ENCODE measurements around the gene NECTIN1.

NECTIN1 gene

GRCh38 chr11:119776031-119776636 is 47.1 kb upstream of the NECTIN1 start:
- Histone ChIP-seq H3K27me3 (ENCODE audit: low read depth, low read length) (no peaks in the 10 kb centered on the region), H3K9ac (ENCODE audit: low read length) (no peak overlapping the region), H3K9me3 (ENCODE audit: insufficient read depth, low read length) (no peaks in the 10 kb centered on the region), H3K4me2 (ENCODE audit: low read length) (no peak overlapping the region), H4K20me1 (ENCODE audit: insufficient read depth, low read length) (peaks cover 76% of the 10 kb centered on the region), H3K4me1 (ENCODE audit: low read length) (peaks cover under 1% of the 10 kb centered on the region; the same call in 1 of the 2 replicates), H3K79me2 (ENCODE audit: low read length) (no peaks in the 10 kb centered on the region; the same call in 1 of the 2 replicates), H3K36me3 (replicated peaks; ENCODE audit: low read depth, low read length) (peaks cover 20% of the 10 kb centered on the region), H3K4me3 (ENCODE audit: low read length) (no peak overlapping the region), H2AFZ (ENCODE audit: low read depth, low read length) (no peak overlapping the region), H3K27ac (ENCODE audit: low read length) (no peak overlapping the region)
- TF ChIP-seq, protein P1, sequence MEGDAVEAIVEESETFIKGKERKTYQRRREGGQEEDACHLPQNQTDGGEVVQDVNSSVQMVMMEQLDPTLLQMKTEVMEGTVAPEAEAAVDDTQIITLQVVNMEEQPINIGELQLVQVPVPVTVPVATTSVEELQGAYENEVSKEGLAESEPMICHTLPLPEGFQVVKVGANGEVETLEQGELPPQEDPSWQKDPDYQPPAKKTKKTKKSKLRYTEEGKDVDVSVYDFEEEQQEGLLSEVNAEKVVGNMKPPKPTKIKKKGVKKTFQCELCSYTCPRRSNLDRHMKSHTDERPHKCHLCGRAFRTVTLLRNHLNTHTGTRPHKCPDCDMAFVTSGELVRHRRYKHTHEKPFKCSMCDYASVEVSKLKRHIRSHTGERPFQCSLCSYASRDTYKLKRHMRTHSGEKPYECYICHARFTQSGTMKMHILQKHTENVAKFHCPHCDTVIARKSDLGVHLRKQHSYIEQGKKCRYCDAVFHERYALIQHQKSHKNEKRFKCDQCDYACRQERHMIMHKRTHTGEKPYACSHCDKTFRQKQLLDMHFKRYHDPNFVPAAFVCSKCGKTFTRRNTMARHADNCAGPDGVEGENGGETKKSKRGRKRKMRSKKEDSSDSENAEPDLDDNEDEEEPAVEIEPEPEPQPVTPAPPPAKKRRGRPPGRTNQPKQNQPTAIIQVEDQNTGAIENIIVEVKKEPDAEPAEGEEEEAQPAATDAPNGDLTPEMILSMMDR (IDR thresholded peaks at IDR 0.05; ENCODE audit: low read depth, low read length) = no peak
- no peak for TF ChIP-seq EZH2phosphoT487 (IDR thresholded peaks at IDR 0.05; ENCODE audit: low read depth)

DNA sequence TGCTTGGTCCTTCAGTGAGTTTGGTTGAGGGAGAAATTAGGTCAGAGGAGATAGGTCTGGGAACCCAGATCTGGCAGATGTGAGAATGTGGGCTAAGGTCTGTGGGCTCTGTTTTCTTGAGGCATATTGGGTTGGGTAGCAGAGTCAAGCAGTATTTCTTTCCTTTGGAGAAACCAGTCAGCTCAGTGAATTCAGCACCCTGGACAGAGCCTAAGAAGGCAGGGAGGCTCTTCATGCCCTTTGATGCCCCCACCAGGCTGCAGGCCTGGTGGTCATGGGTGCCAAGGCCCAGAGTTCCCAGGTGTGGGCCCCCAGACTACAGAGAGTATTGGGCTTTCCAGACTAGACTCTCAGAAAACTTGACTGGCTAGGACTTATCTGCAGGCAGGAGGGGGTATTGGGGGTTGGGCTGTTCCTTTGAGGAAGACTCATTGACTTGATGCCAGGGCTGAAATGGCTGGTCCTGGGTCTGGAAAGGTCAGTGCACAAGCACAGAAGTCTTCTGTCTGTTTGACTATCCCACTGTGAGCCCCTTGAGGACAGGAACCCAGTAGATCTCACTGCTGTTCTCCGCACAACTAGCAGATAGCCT is 45.3 kb upstream of the NECTIN1 start:
- H3K79me2 ChIP-seq (ENCODE audit: low read length) = peaks cover 5% of the 10 kb centered on the region; the same call in 1 of the 2 replicates
- H3K4me1 ChIP-seq (ENCODE audit: low read length) = peaks cover 3% of the 10 kb centered on the region
- H3K4me3 ChIP-seq (ENCODE audit: low read length) = no peak overlapping the region
- no peaks in the 10 kb centered on the region for H3K27me3 ChIP-seq (ENCODE audit: low read depth, low read length)
- no peak overlapping the region for H3K9ac ChIP-seq (ENCODE audit: low read length)
- H4K20me1 ChIP-seq (ENCODE audit: insufficient read depth, low read length) = peaks cover 93% of the 10 kb centered on the region
- TF ChIP-seq, protein P1 (IDR thresholded peaks at IDR 0.05; ENCODE audit: low read depth, low read length) = peak; percentile 14; the same call in 1 of the 2 replicates
- TF ChIP-seq EZH2phosphoT487 (IDR thresholded peaks at IDR 0.05; ENCODE audit: low read depth) = no peak
- H2AFZ ChIP-seq (ENCODE audit: low read depth, low read length) = no peak overlapping the region
- H3K4me2 ChIP-seq (ENCODE audit: low read length) = no peak overlapping the region
- H3K27ac ChIP-seq (ENCODE audit: low read length) = no peak overlapping the region
- H3K36me3 ChIP-seq (replicated peaks; ENCODE audit: low read depth, low read length) = peaks cover 34% of the 10 kb centered on the region
- H3K9me3 ChIP-seq (ENCODE audit: insufficient read depth, low read length) = no peaks in the 10 kb centered on the region

DNA sequence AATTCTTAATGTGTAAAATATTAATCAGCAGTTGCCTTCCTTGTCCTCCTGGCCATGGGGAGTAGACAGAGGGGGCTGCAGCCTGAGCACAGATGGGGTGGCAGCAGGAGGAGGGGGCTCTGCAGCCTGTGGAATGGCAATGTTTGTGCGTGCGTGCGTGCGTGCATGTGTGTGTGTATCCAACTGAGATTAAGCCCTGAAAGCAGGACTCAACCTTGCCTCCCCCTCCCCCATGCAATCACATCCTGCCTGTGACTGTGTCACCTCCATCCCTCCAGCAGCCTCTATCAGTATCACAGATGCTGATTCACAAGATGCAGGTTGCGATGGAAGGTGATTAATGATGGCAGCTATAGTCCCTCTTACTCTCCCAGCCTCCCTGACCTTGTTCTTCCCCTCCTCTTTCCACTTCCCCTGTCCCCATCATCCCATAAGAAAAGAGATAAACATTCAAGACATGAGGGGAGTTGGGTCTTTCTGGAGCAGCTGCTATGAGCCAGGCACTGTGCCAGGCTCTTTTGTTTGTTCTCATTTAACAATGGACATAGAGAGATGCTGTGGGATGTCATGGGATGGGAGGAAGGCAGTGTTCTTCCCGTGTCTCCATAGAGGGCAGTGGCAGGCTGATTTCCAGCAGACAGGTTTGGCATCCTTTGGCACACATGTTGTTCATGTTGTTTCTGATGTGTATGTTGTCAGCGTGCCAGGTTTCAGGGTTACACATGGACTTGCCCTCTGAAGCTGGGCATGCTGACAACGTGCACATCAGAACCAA is 43.8 kb upstream of the NECTIN1 start:
- peaks cover 83% of the 10 kb centered on the region for H4K20me1 ChIP-seq (ENCODE audit: insufficient read depth, low read length)
- no peak overlapping the region for H3K9ac ChIP-seq (ENCODE audit: low read length)
- H3K36me3 ChIP-seq (replicated peaks; ENCODE audit: low read depth, low read length) = peaks cover 39% of the 10 kb centered on the region
- H3K27ac ChIP-seq (ENCODE audit: low read length) = no peak overlapping the region
- H3K27me3 ChIP-seq (ENCODE audit: low read depth, low read length) = no peaks in the 10 kb centered on the region
- peaks cover 5% of the 10 kb centered on the region; the same call in 1 of the 2 replicates for H3K79me2 ChIP-seq (ENCODE audit: low read length)
- TF ChIP-seq EZH2phosphoT487 (IDR thresholded peaks at IDR 0.05; ENCODE audit: low read depth) = no peak
- TF ChIP-seq, protein P1 (IDR thresholded peaks at IDR 0.05; ENCODE audit: low read depth, low read length) = no peak
- H3K4me3 ChIP-seq (ENCODE audit: low read length) = no peak overlapping the region
- peaks cover 3% of the 10 kb centered on the region for H3K4me1 ChIP-seq (ENCODE audit: low read length)
- H3K4me2 ChIP-seq (ENCODE audit: low read length) = no peak overlapping the region
- H3K9me3 ChIP-seq (ENCODE audit: insufficient read depth, low read length) = no peaks in the 10 kb centered on the region
- H2AFZ ChIP-seq (ENCODE audit: low read depth, low read length) = no peak overlapping the region

- H3K9me3 ChIP-seq (ENCODE audit: insufficient read depth, low read length) = no peaks in the 10 kb centered on the region
- no peak overlapping the region for H3K9ac ChIP-seq (ENCODE audit: low read length)
- no peak overlapping the region for H2AFZ ChIP-seq (ENCODE audit: low read depth, low read length)
- no peaks in the 10 kb centered on the region for H3K27me3 ChIP-seq (ENCODE audit: low read depth, low read length)
- H3K4me2 ChIP-seq (ENCODE audit: low read length) = no peak overlapping the region
- H4K20me1 ChIP-seq (ENCODE audit: insufficient read depth, low read length) = peaks cover 75% of the 10 kb centered on the region
- TF ChIP-seq, protein P1 (IDR thresholded peaks at IDR 0.05; ENCODE audit: low read depth, low read length) = no peak
- no peak for TF ChIP-seq EZH2phosphoT487 (IDR thresholded peaks at IDR 0.05; ENCODE audit: low read depth)
- peaks cover 45% of the 10 kb centered on the region for H3K36me3 ChIP-seq (replicated peaks; ENCODE audit: low read depth, low read length)
- H3K4me1 ChIP-seq (ENCODE audit: low read length) = peaks cover 3% of the 10 kb centered on the region
- H3K27ac ChIP-seq (ENCODE audit: low read length) = no peak overlapping the region
- H3K79me2 ChIP-seq (ENCODE audit: low read length) = peaks cover 5% of the 10 kb centered on the region; the same call in 1 of the 2 replicates
- H3K4me3 ChIP-seq (ENCODE audit: low read length) = no peak overlapping the region
Observed at GRCh38 chr11:119772076-119772475, 43.1 kb upstream of the NECTIN1 start.
